Fibroblast of the conjunctiva (primary cell): ENCODE measurements around the gene MAPK14.

Experiments used
- DNase-seq: peaks from one replicate; pipeline ENCODE4 v3.0.0-alpha.2; 2010; ENCODE audit warnings: low read depth

The MAPK14 gene

GRCh38 chr6:36104836-36105235 lies 77.2 kb downstream of the MAPK14 start:
- DNase-seq: no peak

GRCh38 chr6:36109092-36109491 lies 81.5 kb downstream of the MAPK14 start:
- DNase-seq: no peak

- no peak for DNase-seq
These were observed 82.4 kb downstream of the MAPK14 start for GRCh38 chr6:36110050-36110449.

GRCh38 chr6:36110863-36111262 lies 83.3 kb downstream of the MAPK14 start:
- DNase-seq: no peak

GRCh38 chr6:36111526-36111925 lies 83.9 kb downstream of the MAPK14 start:
- DNase-seq: no peak

GRCh38 chr6:36113049-36113448 lies 85.4 kb downstream of the MAPK14 start:
- DNase-seq: no peak

- DNase-seq: no peak
These were observed 86.1 kb downstream of the MAPK14 start for GRCh38 chr6:36113703-36114102.

- no peak for DNase-seq
These were observed 87.3 kb downstream of the MAPK14 start for GRCh38 chr6:36114798-36115408.

- no peak for DNase-seq
These were observed 87.8 kb downstream of the MAPK14 start for GRCh38 chr6:36115412-36115811.

- no peak for DNase-seq
These were observed 88.7 kb downstream of the MAPK14 start for GRCh38 chr6:36116066-36116864.

- no peak for DNase-seq
These were observed 89.3 kb downstream of the MAPK14 start for GRCh38 chr6:36116943-36117342.

GRCh38 chr6:36117658-36118549 lies 90.3 kb downstream of the MAPK14 start:
- DNase-seq: no peak

GRCh38 chr6:36118550-36119107 lies 91.0 kb downstream of the MAPK14 start:
- no peak for DNase-seq

- DNase-seq: no peak
These were observed 91.6 kb downstream of the MAPK14 start for GRCh38 chr6:36119209-36119608.

- no peak for DNase-seq
These were observed 92.4 kb downstream of the MAPK14 start for GRCh38 chr6:36120018-36120417.

GRCh38 chr6:36120539-36120938 lies 92.9 kb downstream of the MAPK14 start:
- DNase-seq: no peak

GRCh38 chr6:36120979-36121786 lies 93.6 kb downstream of the MAPK14 start:
- DNase-seq: peak; percentile 34

- no peak for DNase-seq
These were observed 94.3 kb downstream of the MAPK14 start for GRCh38 chr6:36121787-36122494.

- no peak for DNase-seq
These were observed 95.1 kb downstream of the MAPK14 start for GRCh38 chr6:36122495-36123269.
